GM18502 (cell line): ENCODE results near the gene VPS35L.
"Not testable (repeated sequence)": the region's sequence is repeated elsewhere in the genome, so short reads cannot be mapped to it uniquely, and the experiment has no call there.

Experiments
- ATAC-seq: cut with Tn5 transposase; IDR thresholded peaks from one replicate; pipeline ENCODE4 v1.9.1; 2021; ENCODE audit warnings: mild to moderate bottlenecking; ENCODE audit not compliant: unreplicated experiment, poor library complexity

VPS35L gene

GRCh38 chr16:19706846-19707245 lies 151.3 kb downstream of the VPS35L start:
- no peak for ATAC-seq

- no peak for ATAC-seq
Measured at GRCh38 chr16:19707569-19708295, 152.2 kb downstream of the VPS35L start.

GRCh38 chr16:19708296-19709205 lies 153.0 kb downstream of the VPS35L start:
- no peak for ATAC-seq

- ATAC-seq, result no peak
Measured at GRCh38 chr16:19709381-19710136, 154.1 kb downstream of the VPS35L start.

- ATAC-seq, result no peak
Measured at GRCh38 chr16:19710191-19710908, 154.8 kb downstream of the VPS35L start.

- ATAC-seq, result no peak
Measured at GRCh38 chr16:19710991-19711545, 155.6 kb downstream of the VPS35L start.

- ATAC-seq, result no peak
Measured at GRCh38 chr16:19711643-19712042, 156.1 kb downstream of the VPS35L start.

- no peak for ATAC-seq
Measured at GRCh38 chr16:19712418-19713058, 157.0 kb downstream of the VPS35L start.

GRCh38 chr16:19713697-19714096 lies 158.2 kb downstream of the VPS35L start:
- ATAC-seq, result no peak

- ATAC-seq, result no peak
Measured at GRCh38 chr16:19715566-19715965, 160.1 kb downstream of the VPS35L start.

- no peak for ATAC-seq
Measured at GRCh38 chr16:19716183-19716582, 160.7 kb downstream of the VPS35L start.

- ATAC-seq, result not testable (repeated sequence)
Measured at GRCh38 chr16:19716728-19717127, 161.2 kb downstream of the VPS35L start.

GRCh38 chr16:19717314-19717713 lies 161.8 kb downstream of the VPS35L start:
- no peak for ATAC-seq

GRCh38 chr16:19717741-19718623 lies 162.5 kb downstream of the VPS35L start, which contains the start of the genes IQCK and KNOP1:
Gene IQCK (plus strand): TSS chr16:19718271. CDS start chr16:19718307, 36 bp downstream.
Gene KNOP1 (minus strand): TSS chr16:19718227. CDS start chr16:19715035, 3,192 bp downstream.
- peak; percentile 94 for ATAC-seq

GRCh38 chr16:19718624-19718965 lies 163.1 kb downstream of the VPS35L start:
- ATAC-seq, result no peak

- ATAC-seq, result no peak
Measured at GRCh38 chr16:19722269-19722952, 166.9 kb downstream of the VPS35L start.

- no peak for ATAC-seq
Measured at GRCh38 chr16:19722981-19723380, 167.5 kb downstream of the VPS35L start.

- ATAC-seq, result no peak
Measured at GRCh38 chr16:19728636-19728965, 173.1 kb downstream of the VPS35L start.
